C4-2B (cell line): ENCODE data around the gene PIKFYVE.

Experiments used
- H3K27ac ChIP-seq: fragments of 450-650 bp; 2 replicates; pipeline ENCODE4 v1.5.1; 2017
- CTCF ChIP-seq: fragments of 450-650 bp; conservative IDR thresholded peaks from 2 replicates; pipeline ENCODE4 v1.5.1; 2017; ENCODE audit warnings: mild to moderate bottlenecking
- ZFX ChIP-seq: fragments of 450-650 bp; IDR thresholded peaks from 2 replicates; pipeline ENCODE4 v1.6.1; 2017

Gene PIKFYVE

GRCh38 chr2:208294482-208295024, 28.5 kb downstream of the PIKFYVE start:
- no peak overlapping the region for H3K27ac ChIP-seq
- TF ChIP-seq ZFX (no peak), CTCF (no peak)

GRCh38 chr2:208295834-208296233, 29.8 kb downstream of the PIKFYVE start:
- no peak for TF ChIP-seq ZFX
- TF ChIP-seq CTCF = no peak
- no peak overlapping the region for H3K27ac ChIP-seq

- no peak for TF ChIP-seq CTCF
- TF ChIP-seq ZFX = no peak
- no peak overlapping the region for H3K27ac ChIP-seq
Observed at GRCh38 chr2:208296610-208297009, 30.6 kb downstream of the PIKFYVE start.

GRCh38 chr2:208297961-208298360, 31.9 kb downstream of the PIKFYVE start:
- TF ChIP-seq ZFX = no peak
- TF ChIP-seq CTCF = no peak
- H3K27ac ChIP-seq = no peak overlapping the region

- TF ChIP-seq CTCF = no peak
- TF ChIP-seq ZFX = no peak
- H3K27ac ChIP-seq = no peak overlapping the region
Observed at GRCh38 chr2:208300847-208301618, 35.0 kb downstream of the PIKFYVE start.

GRCh38 chr2:208304157-208304556, 38.1 kb downstream of the PIKFYVE start:
- H3K27ac ChIP-seq = no peak overlapping the region
- TF ChIP-seq ZFX (no peak), CTCF (no peak)

GRCh38 chr2:208304695-208305094, 38.6 kb downstream of the PIKFYVE start:
- no peak overlapping the region for H3K27ac ChIP-seq
- TF ChIP-seq ZFX (no peak), CTCF (no peak)
